COLO668 (cell line): ENCODE measurements around the gene CACNB1.
A peak's percentile ranks its signal among the peaks of the same experiment; 100 is the strongest.

ENCODE experiments used
- DNase-seq: peaks from one replicate; lab custom pipeline; 2025; ENCODE audit not compliant: unreplicated experiment; lab: John Stamatoyannopoulos, UW

The CACNB1 gene

GRCh38 chr17:39197380-39198185, at the start of gene CACNB1:
TSS of gene CACNB1 (minus strand) at chr17:39197669. CDS start at chr17:39197495, 174 bp downstream.
- DNase-seq, result peak; percentile 59

DNA sequence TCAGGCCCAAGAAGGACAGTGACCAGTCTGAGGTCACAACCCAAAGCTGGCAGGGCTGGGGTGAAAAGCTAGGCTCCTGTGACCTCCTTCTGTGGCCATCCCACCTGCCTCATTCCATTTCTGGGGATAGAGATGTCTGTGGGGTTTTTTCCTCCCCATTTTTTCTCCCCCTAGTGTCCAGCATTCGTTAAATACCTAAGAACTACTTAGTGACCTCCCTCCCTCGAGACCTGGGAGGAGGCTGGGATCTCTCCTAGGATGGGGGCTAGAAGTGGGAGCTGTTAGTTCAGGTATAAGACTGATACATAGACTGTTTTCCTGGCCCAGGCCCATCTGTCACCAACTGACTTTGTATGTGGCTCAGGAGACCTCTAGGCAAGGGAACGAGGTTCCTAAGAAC, 48.8 kb upstream of the CACNB1 start:
- DNase-seq, result no peak

DNA sequence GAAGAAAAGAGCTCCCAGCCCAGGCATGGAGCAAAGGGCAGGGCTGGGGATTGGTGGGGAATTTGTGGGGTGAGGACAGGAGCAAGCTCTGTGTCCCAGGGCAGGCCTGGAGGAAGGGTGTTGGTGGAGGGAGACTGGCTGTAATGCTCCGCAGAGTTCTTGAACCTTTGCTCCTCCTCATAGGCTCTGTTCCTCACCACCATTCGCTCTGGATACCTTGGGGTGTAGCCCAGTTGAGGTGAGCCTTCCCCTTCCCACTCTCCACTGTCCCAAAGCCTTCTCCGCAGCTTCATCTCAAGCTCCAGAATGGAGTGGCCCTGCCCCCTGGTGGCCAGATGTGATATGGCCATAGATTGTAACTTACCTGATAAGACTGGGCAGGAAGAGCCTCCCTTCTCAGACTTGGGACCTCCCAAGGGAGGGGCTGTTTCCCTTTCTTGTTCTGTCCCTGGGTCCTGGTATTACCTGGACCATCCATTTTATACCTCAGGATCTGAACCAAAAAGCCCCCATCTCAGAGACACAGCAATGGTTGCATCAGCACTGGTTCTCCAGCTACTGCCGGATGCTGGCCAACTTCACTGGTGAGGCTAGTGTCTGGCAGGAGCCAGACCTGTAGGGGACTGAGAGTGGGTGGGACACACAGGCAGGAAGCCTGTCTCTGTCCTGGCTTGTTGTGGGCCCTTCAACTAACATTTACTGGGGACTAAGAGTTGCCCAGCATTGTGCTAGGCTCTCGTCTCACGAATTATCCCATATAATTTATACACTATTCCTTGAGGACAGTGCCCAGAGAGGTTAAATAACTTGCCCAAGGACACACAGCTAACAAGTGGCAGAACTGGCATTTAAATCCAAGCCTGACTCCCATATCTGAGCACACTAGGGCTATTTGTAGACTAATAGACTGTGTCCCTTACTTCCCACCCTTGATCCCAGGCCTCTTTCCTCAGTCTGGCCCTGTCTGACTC, 47.4 kb upstream of the CACNB1 start:
- peak; percentile 71 for DNase-seq

GRCh38 chr17:39244016-39244599, 46.6 kb upstream of the CACNB1 start:
- no peak for DNase-seq

- DNase-seq, result no peak
These were observed 45.7 kb upstream of the CACNB1 start for GRCh38 chr17:39243155-39243554.

DNA sequence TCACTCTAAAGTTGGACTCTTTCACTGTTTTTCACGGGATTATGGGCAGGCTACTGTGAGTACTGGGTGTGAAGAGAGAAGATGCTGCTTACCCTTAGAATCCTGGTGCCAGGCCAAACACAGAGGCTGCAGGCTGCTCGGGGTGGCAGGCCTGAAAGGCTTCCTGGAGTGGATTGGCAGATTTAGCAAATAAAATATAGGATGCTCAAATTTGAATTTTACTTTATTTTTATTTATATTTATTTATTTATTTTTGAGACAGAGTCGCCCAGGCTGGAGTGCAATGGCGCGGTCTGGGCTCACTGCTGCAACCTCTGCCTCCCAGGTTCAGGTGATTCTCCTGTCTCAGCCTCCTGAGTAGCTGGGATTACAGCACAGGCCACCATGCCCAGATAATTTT, 43.2 kb upstream of the CACNB1 start:
- no peak for DNase-seq

- DNase-seq, result peak; percentile 77
These were observed 42.3 kb upstream of the CACNB1 start for GRCh38 chr17:39239640-39240314.

DNA sequence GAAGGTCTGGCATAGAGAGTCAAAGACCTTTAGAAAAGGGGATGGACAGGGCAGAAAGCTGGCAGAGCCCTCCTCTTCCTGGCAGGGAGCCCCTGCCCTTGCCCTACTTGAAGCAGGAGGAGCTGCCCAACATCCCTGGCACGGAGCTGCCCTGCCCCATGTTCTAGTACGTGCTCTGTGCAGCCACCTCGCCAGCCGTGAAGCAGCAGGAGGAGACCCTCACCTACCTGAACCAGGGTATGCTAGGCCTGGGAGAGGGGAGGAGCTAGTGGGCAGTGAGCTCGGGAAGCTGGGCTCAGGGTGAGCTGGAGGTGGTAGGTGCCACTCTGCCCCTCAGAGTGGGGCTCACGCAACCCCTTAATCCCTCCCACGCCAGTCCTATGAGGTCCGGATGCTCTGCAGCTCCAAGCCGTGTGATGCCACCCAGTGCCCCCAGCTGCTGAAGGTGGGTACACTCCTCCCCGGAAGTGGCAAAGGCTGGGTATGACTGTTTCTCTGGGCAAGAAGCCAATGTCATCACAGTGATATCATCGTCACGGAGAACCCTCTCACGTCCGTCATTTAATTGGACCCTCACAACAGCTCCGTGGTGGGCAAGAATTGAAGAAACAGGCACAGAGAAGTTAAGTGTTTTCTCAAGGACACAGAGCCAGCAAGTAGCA, 41.0 kb upstream of the CACNB1 start:
- DNase-seq, result peak; percentile 55

- no peak for DNase-seq
These were observed 40.1 kb upstream of the CACNB1 start for GRCh38 chr17:39237586-39237985.

DNA sequence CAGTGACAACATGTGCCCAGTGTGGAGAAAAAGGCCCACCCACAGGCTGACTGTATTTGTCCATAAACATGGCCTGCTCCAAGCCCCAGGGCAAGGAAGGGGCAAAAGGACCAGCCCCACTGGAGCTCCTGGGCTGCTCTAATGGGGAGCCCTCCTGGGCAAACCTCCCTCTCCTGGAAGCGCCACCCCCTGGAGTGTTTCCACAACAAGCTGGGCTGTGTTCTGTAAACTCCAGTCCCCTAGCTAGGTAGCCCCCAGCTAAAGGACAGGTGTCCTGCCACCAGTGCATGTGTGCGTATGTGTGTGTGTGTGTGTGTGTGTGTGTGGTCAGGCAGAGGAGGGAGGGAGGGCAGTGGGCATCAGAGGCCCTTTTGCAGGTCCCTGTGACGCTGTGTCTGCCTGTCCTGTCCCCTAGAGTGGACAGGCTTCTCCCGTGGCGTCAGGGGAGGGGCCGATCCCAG, 39.5 kb upstream of the CACNB1 start:
- peak; percentile 55 for DNase-seq

GRCh38 chr17:39236450-39236927, 39.0 kb upstream of the CACNB1 start:
- DNase-seq, result peak; percentile 10

GRCh38 chr17:39235555-39236449, 38.3 kb upstream of the CACNB1 start:
- DNase-seq, result peak; percentile 11

DNA sequence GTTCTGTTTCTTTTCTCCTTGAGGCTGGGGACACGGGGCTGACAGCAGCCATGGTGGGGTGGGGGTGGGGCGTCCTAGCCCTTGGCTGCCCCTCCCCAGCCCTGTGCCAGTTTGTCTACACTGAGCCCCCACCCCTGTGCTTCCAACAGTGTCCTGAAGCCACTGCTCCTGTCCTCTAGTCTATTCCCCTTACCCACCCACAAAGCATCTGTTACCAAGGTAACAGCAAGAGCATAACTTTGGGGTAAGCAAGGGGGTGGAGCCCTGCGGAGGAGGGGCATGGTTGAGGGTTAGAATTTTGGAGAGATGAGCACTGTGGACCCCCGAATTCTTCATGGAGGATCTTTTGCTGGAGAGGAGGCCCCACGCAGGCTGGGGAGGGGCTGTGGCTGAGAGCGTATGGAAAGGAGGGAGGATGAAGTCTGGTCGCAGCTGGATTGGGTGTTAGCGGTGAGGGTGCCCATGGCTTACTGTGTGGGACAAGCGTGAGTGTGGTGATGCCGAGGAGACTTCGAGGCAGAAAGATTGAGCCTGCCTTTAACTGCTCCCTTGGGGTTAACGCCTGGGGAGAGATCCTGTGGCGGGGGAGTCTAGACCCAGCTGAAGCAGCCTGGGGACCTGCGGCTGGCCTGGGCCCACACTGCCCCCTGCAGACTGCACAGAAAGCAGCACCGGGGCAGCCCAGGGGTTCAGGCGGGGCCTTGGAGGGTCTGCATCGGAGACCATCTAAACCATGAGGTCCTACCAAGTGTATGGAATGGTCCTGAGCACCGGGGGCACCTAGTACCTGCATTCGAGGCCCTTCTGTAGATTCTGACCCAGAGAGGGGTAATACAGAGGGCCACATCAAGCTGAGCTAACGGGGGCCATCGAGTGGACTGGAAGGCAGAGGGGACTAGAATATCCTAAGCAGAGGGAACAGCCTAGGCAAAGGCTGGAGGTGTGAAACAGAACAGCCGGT, 34.4 kb upstream of the CACNB1 start:
- DNase-seq, result peak; percentile 16

DNA sequence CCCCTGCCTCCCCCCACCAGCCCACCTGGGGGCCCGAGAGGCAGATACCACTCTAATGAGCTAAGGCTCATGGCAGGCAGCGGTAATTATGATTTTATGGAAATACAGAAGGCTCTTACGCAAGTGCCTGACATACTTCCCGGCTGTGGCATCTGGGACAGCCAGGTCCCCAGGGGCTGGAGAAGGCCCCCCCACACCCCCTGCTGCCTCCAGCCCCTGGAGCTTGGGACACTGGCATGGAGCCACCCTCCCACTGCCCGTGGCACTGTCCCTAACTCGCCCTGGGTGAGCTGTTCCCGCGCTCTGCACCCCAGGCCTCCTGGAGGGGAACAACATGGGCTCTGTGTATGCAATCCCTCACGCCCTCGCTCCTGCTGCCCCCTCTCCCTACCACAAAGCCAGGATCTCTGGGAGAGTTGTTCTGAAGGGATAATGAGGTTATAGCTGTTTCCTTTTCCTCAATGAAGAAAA, 33.7 kb upstream of the CACNB1 start:
- DNase-seq, result no peak

DNA sequence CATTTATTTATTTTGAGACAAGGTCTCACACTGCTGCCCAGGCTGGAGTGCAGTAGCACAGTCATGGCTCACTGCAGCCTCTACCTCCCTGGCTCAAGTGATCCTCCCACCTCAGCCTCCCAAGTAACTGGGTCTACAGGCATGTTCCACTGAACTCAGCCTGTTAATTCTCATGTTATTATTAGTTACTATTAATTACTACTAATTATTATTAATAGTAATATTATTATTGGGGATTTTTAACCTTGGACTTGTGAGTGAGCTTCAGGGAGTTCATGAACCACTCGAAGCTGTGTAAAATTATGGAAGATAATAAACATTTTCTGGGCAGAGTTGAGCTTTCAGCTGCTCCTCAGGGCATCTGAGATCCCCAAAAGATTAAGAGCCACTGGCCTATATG, 32.9 kb upstream of the CACNB1 start:
- no peak for DNase-seq

DNA sequence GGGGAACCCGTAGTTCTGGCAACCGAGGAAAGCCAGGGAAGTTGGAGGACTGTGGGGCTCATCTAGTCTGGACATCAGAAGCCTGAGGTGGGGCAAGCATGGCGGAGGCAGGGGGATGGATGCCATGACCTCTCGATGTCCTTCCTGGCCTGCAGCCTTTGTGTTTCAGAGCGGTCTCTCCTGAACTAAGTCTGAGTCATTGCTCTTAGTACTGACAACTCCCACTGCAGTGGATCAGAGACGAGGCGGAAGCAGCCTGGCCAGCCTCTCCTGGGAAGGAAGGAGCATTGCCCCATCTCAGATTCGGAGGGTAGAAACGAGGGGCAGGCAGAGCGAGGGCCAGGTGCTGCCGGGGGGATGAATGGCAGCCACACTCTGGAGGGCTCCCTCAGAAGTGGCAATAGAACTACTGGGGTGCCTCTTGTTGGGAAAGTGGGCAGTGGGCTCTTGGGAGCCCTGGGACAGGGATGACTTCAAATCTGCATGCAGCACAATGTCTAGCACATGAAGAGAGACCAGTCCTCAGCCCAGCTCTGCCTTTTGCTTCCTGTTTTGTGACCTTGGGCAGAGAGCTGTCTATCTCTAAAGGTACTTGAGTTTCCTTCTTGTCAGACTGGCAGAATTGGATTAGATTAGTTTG, 31.9 kb upstream of the CACNB1 start:
- DNase-seq, result no peak

DNA sequence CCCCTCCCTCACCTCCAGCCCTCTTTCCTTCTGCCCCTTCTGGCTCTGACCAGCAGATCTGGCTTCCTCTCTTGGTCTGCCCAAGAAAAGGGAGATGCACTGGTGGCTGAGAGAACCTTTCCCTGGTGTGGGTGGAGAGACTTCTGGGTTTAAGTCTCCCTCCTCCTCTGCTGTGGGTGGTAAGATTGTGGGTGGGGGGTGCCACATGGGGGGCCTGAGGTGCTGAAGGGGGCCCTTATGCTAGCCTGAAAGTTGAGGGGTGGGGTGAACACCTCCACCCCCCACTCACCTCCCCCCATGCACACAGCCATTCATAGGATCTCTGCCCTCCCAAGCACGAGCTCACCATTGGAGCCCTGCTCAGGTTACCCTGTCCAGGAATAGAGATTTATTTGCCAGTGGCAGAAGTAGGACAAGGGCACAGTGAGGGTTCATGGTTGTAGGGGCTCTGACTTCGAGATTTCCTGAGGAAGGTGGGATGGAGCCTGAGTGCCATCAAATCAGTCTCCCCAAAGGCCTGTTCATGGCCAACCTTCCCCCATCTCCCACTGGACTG, 30.0 kb upstream of the CACNB1 start:
- no peak for DNase-seq
